Measurements from ENCODE around the gene ALG9.

- TF ChIP-seq CTCF (IDR thresholded peaks at IDR 0.05) (no peak), EZH2 (IDR thresholded peaks at IDR 0.05) (no peak)
These were observed 115.3 kb downstream of the ALG9 start for GRCh38 chr11:111756097-111756496.

Data from neural progenitor cell (in vitro differentiated cells).